Hematopoietic multipotent progenitor cell treated with erythropoietin and hydrocortisone succinate and interleukin-3 and kit ligand, for 17 days (in vitro differentiated cells): ENCODE results near the gene SOD1.
A peak's percentile ranks its signal among the peaks of the same experiment; 100 is the strongest.
"Not testable (repeated sequence)": the region's sequence is repeated elsewhere in the genome, so short reads cannot be mapped to it uniquely, and the experiment has no call there.

ENCODE experiments used
- DNase-seq: peaks from one replicate; pipeline ENCODE4 v3.0.0-alpha.2; 2015; ENCODE audit warnings: low spot score

Gene SOD1

DNA sequence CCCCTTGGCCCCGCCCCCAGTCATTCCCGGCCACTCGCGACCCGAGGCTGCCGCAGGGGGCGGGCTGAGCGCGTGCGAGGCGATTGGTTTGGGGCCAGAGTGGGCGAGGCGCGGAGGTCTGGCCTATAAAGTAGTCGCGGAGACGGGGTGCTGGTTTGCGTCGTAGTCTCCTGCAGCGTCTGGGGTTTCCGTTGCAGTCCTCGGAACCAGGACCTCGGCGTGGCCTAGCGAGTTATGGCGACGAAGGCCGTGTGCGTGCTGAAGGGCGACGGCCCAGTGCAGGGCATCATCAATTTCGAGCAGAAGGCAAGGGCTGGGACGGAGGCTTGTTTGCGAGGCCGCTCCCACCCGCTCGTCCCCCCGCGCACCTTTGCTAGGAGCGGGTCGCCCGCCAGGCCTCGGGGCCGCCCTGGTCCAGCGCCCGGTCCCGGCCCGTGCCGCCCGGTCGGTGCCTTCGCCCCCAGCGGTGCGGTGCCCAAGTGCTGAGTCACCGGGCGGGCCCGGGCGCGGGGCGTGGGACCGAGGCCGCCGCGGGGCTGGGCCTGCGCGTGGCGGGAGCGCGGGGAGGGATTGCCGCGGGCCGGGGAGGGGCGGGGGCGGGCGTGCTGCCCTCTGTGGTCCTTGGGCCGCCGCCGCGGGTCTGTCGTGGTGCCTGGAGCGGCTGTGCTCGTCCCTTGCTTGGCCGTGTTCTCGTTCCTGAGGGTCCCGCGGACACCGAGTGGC is at the start of gene SOD1:
SOD1 (plus strand) TSS at position 158 of the 723 bp plus-strand sequence; CDS start at position 235, 77 bp downstream.
- peak; percentile 97 for DNase-seq

DNA sequence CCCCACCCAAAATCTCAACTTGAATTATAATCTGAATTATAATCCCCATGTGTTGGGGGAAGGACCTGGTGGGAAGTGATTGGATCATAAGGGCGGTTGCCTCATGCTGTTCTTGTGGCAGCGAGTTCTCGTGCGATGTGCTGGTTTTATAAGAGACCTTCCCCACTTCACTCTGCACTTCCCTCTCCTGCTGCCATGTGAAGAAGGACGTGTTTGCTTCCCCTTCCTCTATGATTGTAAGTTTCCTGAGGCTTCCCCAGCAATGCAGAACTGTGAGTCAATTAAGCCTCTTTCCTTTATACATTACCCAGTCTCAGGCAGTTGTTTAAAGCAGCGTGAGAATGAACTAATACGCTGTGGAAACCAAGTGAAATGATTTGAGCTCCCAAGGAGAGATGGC is 48.0 kb upstream of the SOD1 start:
- DNase-seq, result no peak

DNA sequence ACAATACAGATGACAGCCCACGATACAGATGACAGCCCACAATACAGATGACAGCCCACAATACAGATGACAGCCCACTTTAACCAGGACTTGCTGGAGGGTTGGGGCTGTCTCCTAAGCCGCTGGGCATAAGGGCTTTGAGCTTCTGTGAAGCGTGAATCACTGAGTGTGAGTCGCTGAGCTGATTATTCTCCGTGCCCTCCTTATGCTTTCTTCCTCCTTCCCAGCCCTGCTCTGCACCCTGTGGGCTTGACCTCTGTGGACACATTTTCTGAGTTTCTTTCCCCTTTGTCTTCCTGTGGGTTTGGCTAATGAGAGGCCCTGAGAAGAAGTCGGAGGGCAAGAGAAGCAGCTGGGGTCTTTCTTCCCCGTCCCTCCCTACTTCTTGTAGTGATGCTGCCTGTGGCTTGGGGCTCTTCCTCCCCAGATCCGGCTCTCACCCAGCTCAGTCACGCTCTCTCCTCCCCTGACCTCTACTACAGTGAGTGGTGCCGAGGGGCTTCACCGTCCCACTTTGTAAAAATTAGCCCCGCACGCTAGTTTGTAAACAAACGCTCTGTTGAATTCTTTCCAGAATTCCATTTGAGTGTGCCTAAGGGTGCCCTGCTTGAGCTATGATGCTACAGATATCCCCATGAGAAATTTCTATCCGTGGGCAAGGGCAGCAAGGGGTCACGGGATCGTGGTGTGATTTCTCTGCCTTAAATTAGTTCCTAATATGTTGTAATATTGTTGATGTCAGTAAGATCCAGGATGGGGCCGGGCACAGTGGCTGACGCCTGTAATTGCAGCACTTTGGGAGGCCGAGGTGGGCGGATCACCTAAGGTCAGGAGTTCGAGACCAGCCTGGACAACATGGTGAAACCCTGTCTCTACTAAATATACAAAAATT is 46.4 kb upstream of the SOD1 start:
- DNase-seq, result no peak

- DNase-seq, result no peak
Measured at GRCh38 chr21:31614705-31615104, 44.8 kb upstream of the SOD1 start.

DNA sequence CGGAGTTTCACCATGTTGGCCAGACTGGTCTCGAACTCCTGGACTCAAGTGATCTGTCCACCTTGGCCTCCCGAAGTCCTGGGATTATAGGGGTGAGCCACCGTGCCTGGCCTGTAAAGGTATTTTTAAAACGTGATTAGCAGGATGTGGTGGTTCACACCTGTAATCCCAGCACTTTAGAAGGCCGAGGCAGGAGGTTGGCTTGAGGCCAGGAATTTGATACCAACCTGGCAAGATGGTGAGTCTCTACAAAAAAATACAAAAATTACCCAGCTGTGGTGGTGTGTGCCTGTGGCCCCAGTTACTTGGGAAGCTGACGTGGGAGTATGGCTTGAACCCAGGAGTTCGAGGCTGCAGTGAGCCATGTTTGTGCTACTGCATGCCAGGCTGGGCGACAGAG is 43.3 kb upstream of the SOD1 start:
- no peak for DNase-seq

- no peak for DNase-seq
Measured at GRCh38 chr21:31618696-31619430, 40.6 kb upstream of the SOD1 start.

GRCh38 chr21:31622397-31622796 is 37.1 kb upstream of the SOD1 start:
- DNase-seq, result no peak

DNA sequence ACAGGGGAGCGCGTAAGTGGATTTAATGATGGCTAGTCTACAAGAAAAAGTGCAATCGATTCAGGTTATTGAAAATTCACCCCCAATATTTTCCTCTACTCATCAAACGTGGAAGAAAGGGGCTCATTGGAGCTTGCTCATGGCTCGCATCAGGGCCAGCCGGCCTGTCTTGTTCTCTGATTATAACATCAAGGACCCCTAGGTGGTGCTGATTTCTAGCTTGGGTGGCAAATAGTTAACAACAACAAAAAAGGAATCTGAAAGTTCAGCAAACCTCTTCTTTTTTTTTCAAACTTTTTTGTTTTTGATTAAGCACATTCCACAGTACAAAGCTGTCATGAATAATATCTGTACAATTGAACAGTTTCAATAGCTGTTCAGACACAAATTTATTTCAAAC is 35.8 kb upstream of the SOD1 start:
- peak; percentile 31 for DNase-seq

DNA sequence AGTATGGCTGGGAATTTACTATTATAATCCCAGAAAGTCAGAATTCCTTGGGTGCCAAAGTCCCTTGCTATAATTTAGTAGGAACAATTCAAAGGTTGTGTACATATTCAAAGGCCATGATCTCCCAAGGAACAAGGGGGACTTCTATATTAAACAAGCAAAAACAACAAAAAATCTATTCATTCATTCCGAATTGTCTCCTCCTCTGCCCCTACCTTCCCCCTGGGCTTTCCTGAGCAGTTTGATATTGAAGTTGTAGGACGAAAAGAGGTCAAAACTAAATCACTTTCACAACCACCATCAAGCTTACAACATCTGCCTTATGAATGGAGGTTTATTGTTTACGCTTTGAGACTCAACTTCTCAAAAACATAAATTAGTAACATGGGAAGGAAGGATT is 35.3 kb upstream of the SOD1 start:
- no peak for DNase-seq

GRCh38 chr21:31624961-31625491 is 34.5 kb upstream of the SOD1 start:
- no peak for DNase-seq

DNA sequence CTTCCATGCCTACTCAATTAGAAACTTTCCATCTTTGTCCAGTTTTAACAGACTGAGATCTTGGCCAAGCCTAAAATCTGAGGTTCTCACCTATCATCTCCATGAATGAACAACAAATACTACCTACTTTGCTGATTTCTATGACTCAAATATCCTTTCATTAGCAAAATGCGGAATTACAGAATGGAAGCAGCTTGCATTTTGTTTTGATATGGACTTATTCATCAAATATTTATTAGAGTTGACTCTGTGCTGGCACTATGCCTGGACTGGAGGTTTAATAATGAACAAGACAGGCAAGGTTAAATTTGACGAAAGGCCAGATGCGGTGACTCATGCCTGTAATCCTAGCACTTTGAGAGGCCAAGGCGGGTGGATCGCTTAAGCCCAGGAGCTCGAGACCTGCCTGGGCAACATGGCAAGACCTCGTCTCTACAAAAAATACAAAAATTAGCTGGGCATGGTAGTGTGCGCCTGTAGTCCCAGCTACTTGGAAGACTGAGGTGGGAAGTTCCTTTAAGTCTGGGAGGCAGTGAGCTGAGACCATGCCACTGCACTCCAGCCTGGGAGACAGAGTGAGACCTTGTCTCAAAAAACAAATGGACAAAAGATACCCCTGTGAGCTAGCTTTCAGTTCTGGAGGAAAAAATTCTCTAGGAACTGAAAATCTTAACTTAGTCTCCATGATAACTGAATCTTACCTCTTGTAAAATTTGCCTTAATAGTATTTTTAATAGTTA is 29.4 kb upstream of the SOD1 start:
- no peak for DNase-seq

GRCh38 chr21:31631881-31632280 is 27.6 kb upstream of the SOD1 start:
- not testable (repeated sequence) for DNase-seq

GRCh38 chr21:31634993-31635392 is 24.5 kb upstream of the SOD1 start:
- no peak for DNase-seq

GRCh38 chr21:31636874-31637273 is 22.6 kb upstream of the SOD1 start:
- no peak for DNase-seq

- DNase-seq, result no peak
Measured at GRCh38 chr21:31641416-31641922, 18.0 kb upstream of the SOD1 start.

DNA sequence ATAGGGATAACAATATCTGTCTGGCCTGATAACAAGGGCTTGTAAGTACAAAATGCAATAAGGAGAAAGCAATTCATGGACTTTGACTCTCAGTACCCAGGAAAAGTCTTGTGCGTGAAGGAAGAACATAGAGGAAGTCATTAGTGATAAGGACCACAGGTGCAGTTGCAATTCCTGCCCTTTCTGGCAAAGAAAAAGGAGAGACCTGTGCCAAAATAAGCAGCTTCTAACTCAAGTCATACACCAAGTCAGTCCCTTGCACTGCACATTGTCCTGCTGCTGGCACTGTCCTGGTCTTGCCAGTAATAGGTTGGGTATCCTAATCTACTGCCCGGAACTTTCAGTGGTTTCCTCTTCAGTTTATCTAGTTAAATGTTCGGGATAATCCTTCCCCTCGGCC is 14.8 kb upstream of the SOD1 start:
- DNase-seq, result no peak

DNA sequence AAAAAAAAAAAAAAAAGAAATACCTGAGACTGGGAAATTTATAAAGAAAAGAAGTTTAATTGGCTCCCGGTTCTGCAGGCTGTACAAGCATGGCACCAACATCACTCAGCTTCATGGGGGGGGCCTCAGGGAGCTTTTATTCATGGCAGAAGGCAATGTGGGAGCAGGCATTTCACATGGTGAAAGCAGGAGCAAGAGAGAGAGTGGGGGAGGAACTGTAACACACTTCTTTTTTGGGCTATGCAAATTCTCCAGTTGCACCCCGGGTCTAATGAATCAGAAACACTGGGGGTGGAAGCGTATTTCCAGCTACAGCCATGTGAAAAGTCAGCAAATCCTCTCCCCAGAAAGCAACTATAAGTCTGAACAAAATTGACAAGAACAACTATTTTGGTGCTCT is 11.8 kb upstream of the SOD1 start:
- no peak for DNase-seq

- no peak for DNase-seq
Measured at GRCh38 chr21:31650930-31651329, 8.6 kb upstream of the SOD1 start.

- not testable (repeated sequence) for DNase-seq
Measured at GRCh38 chr21:31651491-31651890, 8.0 kb upstream of the SOD1 start.

DNA sequence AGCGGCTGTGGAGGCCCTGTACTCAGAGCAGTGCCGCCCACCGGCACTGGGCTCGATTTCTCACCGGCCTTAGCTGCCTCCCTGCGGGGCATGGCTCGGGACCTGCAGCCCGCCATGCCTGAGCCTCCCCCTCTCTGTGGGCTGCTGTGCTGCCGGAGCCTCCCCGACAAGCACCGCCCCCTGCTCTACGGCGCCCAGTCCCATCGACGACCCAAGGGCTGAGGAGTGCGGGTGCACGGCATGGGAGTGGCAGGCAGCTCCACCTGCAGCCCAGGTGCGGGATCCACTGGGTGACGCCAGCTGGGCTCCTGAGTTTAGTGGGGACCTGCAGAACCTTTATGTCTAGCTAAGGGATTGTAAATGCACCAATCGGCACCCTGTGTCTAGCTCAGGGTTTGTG is 5.2 kb upstream of the SOD1 start:
- no peak for DNase-seq

GRCh38 chr21:31654821-31655580 is 4.5 kb upstream of the SOD1 start:
- not testable (repeated sequence) for DNase-seq
